OCI-LY1 (cell line): ENCODE data around the gene TPM2.

ENCODE experiments used
- EZH2 ChIP-seq: fragments of 200-600 bp; sonication (generic), shearing (Covaris generic); IDR thresholded peaks from 2 replicates; pipeline ENCODE4 v1.8.0; 2017; ENCODE audit warnings: borderline replicate concordance, mixed run types, mild to moderate bottlenecking, antibody characterized with exemption, low read length, moderate library complexity, mixed read lengths
- TF ChIP-seq, protein P1 (sequence below): fragments of 200-600 bp; sonication (generic), shearing (Covaris generic); IDR thresholded peaks from 2 replicates; pipeline ENCODE4 v1.5.1; 2017; ENCODE audit warnings: mild to moderate bottlenecking, antibody characterized with exemption, low read length, moderate library complexity, mixed read lengths

DNA sequence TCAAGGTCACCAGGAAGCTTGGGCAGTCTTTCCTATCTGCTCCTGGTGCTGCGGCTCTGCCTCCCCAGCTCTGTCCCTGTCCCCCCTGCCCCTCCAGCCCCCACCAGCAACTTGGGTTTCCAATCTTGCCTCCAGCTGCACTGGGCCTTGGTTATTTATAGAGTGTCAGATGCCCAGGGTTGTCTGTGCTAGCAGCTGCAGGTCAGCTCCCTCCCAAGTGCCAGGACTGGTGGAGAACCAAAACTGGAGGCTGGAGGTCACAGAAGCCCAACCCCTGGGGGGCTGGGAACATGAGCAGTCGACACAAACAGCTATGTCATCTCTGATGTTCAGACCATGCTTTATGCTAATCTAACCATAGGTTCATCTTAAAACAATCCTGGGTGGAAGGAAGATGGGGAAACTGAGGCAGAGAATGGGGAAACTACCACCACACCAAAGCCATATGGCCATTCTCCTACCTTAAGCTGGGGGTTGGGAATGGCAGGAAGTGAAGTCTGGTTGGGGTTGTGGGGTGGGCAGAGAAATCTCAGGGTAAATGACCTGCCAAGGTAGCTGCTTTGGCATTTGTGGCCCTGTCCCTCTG lies 1.7 kb downstream of the TPM2 start:
- TF ChIP-seq, protein P1, sequence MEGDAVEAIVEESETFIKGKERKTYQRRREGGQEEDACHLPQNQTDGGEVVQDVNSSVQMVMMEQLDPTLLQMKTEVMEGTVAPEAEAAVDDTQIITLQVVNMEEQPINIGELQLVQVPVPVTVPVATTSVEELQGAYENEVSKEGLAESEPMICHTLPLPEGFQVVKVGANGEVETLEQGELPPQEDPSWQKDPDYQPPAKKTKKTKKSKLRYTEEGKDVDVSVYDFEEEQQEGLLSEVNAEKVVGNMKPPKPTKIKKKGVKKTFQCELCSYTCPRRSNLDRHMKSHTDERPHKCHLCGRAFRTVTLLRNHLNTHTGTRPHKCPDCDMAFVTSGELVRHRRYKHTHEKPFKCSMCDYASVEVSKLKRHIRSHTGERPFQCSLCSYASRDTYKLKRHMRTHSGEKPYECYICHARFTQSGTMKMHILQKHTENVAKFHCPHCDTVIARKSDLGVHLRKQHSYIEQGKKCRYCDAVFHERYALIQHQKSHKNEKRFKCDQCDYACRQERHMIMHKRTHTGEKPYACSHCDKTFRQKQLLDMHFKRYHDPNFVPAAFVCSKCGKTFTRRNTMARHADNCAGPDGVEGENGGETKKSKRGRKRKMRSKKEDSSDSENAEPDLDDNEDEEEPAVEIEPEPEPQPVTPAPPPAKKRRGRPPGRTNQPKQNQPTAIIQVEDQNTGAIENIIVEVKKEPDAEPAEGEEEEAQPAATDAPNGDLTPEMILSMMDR, result no peak
- TF ChIP-seq EZH2, result no peak
